MM.1S (cell line): ENCODE data around the gene CTDNEP1.
A peak's percentile ranks its signal among the peaks of the same experiment; 100 is the strongest.

Source experiments
- DNase-seq: peaks from one replicate; pipeline ENCODE4 v3.0.0-alpha.2; 2015
- H2AFZ ChIP-seq: fragments of 300-600 bp; sonication (generic); 2 replicates; pipeline ENCODE4 v1.6.0; 2016; ENCODE audit warnings: antibody characterized with exemption, low read length
- H3F3A ChIP-seq: fragments of 300-600 bp; sonication (generic); 2 replicates; pipeline ENCODE4 v1.6.1; 2016; ENCODE audit warnings: mild to moderate bottlenecking, antibody characterized with exemption, low read length, moderate library complexity, mixed read lengths; ENCODE audit not compliant: insufficient read depth
- H3K27ac ChIP-seq: fragments of 300-600 bp; sonication (generic); 2 replicates; pipeline ENCODE4 v1.5.1; 2016; ENCODE audit warnings: mild to moderate bottlenecking, low read length
- H3K27me3 ChIP-seq: fragments of 300-600 bp; sonication (generic); replicated peaks from 2 replicates; pipeline ENCODE4 v1.6.0; 2016; ENCODE audit warnings: low read length; ENCODE audit not compliant: insufficient read depth
- H3K36me3 ChIP-seq: fragments of 300-600 bp; sonication (generic); replicated peaks from 2 replicates; pipeline ENCODE4 v1.6.1; 2016; ENCODE audit warnings: mild to moderate bottlenecking, low read length, mixed read lengths; ENCODE audit not compliant: insufficient read depth
- H3K4me1 ChIP-seq: fragments of 300-600 bp; sonication (generic); 2 replicates; pipeline ENCODE4 v1.6.1; 2016; ENCODE audit warnings: low read length, mixed read lengths
- H3K4me2 ChIP-seq: fragments of 300-600 bp; sonication (generic); 2 replicates; pipeline ENCODE4 v1.6.0; 2016; ENCODE audit warnings: low read depth, low read length
- H3K4me3 ChIP-seq: fragments of 300-600 bp; sonication (generic); 2 replicates; pipeline ENCODE4 v1.5.1; 2016; ENCODE audit warnings: low read length, mixed read lengths
- H3K79me2 ChIP-seq: fragments of 300-600 bp; sonication (generic); 2 replicates; pipeline ENCODE4 v1.6.1; 2016; ENCODE audit warnings: mixed run types, low read length, mixed read lengths
- H3K9ac ChIP-seq: fragments of 300-600 bp; sonication (generic); 2 replicates; pipeline ENCODE4 v1.6.1; 2016; ENCODE audit warnings: low read length, mixed read lengths
- H3K9me2 ChIP-seq: fragments of 300-600 bp; sonication (generic); replicated peaks from 2 replicates; pipeline ENCODE4 v1.6.1; 2016; ENCODE audit warnings: mild to moderate bottlenecking, low read length, mixed read lengths; ENCODE audit not compliant: insufficient read depth
- H3K9me3 ChIP-seq: fragments of 300-600 bp; sonication (generic); replicated peaks from 2 replicates; pipeline ENCODE4 v1.6.1; 2016; ENCODE audit warnings: mild to moderate bottlenecking, low read length, mixed read lengths; ENCODE audit not compliant: insufficient read depth
- H4K20me1 ChIP-seq: fragments of 300-600 bp; sonication (generic); 2 replicates; pipeline ENCODE4 v1.6.1; 2016; ENCODE audit warnings: mild to moderate bottlenecking, low read length, moderate library complexity, mixed read lengths; ENCODE audit not compliant: insufficient read depth
- CTCF ChIP-seq: fragments of 300-600 bp; sonication (generic); IDR thresholded peaks from 2 replicates; pipeline ENCODE4 v1.5.1; 2016; ENCODE audit warnings: antibody characterized with exemption, low read length, mixed read lengths
- EZH2 ChIP-seq: fragments of 300-600 bp; sonication (generic); optimal IDR thresholded peaks from 2 replicates; pipeline ENCODE3; 2017; ENCODE audit warnings: low read depth, mild to moderate bottlenecking, antibody characterized with exemption, low read length, mixed read lengths
- EZH2phosphoT487 ChIP-seq: fragments of 300-600 bp; sonication (generic); IDR thresholded peaks from 2 replicates; pipeline ENCODE4 v1.6.1; 2018; ENCODE audit warnings: antibody characterized with exemption, low read length

CTDNEP1 gene

DNA sequence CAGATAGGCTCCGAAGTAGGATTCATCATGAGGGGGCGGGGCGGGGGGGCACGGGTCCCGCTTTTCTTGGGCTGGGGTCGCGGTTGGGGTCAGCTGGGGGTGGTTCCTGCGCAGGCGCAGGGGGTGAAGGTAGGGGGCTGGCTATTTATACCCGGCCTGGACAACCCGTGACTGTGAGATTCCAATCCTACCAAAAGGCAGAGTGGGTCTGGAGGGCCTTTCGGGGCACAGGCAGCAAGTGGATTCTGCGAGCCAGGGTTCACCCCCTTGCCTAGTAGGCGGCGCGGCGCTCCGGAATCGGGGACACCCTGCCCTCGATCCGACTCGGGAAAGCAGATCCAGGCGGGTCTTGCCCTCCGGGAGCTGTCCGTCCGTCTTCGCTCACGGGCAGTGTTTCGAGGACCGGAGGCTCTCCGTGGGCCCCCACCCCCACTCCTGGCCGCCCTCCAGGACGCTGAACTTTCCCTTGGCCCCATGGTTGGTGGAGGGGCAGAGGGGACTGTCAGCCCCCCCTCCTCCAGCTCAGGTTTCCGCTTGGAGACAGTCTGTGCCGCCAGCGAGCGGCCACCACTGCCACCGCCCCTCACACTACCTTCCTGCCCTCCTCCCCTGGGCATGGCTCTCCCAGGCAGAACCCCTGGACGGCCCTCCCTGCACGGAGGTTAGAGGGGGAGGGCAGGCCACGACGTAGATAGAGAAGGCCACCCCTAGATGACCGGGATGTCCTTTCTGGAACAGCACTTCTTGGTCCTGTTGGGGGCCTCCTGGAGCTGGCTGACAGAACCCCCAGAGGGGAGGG, 30.6 kb upstream of the CTDNEP1 start:
- peak overlapping the region; percentile 65 for H3K4me3 ChIP-seq
- H2AFZ ChIP-seq, result peak overlapping the region; percentile 85; the same call in 1 of the 2 replicates
- H3K9ac ChIP-seq, result no peak overlapping the region
- no peak for DNase-seq
- peaks cover 8% of the 10 kb centered on the region for H3F3A ChIP-seq
- no peak overlapping the region for H3K27ac ChIP-seq
- H4K20me1 ChIP-seq, result no peaks in the 10 kb centered on the region
- peak overlapping the region; percentile 97 for H3K4me2 ChIP-seq
- H3K27me3 ChIP-seq, result peaks cover 78% of the 10 kb centered on the region
- H3K9me2 ChIP-seq, result no peaks in the 10 kb centered on the region
- H3K79me2 ChIP-seq, result no peaks in the 10 kb centered on the region
- no peaks in the 10 kb centered on the region for H3K36me3 ChIP-seq
- TF ChIP-seq EZH2phosphoT487 (no peak), EZH2 (no peak), CTCF (no peak)
- no peaks in the 10 kb centered on the region for H3K9me3 ChIP-seq
- H3K4me1 ChIP-seq, result peaks cover 10% of the 10 kb centered on the region

DNA sequence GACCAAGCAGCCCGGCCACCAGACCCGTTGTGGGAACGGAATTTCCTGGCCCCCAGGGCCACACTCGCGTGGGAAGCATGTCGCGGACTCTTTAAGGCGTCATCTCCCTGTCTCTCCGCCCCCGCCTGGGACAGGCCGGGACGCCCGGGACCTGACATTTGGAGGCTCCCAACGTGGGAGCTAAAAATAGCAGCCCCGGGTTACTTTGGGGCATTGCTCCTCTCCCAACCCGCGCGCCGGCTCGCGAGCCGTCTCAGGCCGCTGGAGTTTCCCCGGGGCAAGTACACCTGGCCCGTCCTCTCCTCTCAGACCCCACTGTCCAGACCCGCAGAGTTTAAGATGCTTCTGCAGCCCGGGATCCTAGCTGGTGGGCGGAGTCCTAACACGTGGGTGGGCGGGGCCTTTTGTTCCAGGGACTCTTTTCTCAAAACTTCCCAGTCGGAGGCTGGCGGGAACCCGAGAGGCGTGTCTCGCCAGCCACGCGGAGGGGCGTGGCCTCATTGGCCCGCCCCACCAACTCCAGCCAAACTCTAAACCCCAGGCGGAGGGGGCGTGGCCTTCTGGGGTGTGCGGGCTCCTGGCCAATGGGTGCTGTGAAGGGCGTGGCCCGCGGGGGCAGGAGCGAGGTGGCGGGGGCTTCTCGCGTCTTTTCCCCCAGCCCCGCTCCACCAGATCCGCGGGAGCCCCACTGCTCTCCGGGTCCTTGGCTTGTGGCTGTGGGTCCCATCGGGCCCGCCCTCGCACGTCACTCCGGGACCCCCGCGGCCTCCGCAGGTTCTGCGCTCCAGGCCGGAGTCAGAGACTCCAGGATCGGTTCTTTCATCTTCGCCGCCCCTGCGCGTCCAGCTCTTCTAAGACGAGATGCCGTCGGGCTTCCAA, 29.8 kb upstream of the CTDNEP1 start, which contains the start of gene SLC2A4:
SLC2A4 (plus strand) TSS at position 645 of the 879 bp plus-strand sequence; CDS start at position 862, 217 bp downstream.
- no peaks in the 10 kb centered on the region for H3K9me3 ChIP-seq
- peaks cover 5% of the 10 kb centered on the region for H3K4me1 ChIP-seq
- H3K27ac ChIP-seq, result no peak within 1 kb of the TSS
- peaks cover 8% of the 10 kb centered on the region for H3F3A ChIP-seq
- peak within 1 kb of the TSS; percentile 85 for H2AFZ ChIP-seq
- peak within 1 kb of the TSS; percentile 97 for H3K4me2 ChIP-seq
- DNase-seq, result peak; percentile 95
- no peak for TF ChIP-seq EZH2phosphoT487
- no peak for TF ChIP-seq CTCF
- no peak for TF ChIP-seq EZH2
- no peaks in the 10 kb centered on the region for H4K20me1 ChIP-seq
- no peaks in the 10 kb centered on the region for H3K9me2 ChIP-seq
- H3K79me2 ChIP-seq, result no peaks in the 10 kb centered on the region
- peak within 1 kb of the TSS; percentile 65 for H3K4me3 ChIP-seq
- H3K9ac ChIP-seq, result peak within 1 kb of the TSS; percentile 13; the same call in 1 of the 2 replicates
- no peaks in the 10 kb centered on the region for H3K36me3 ChIP-seq
- H3K27me3 ChIP-seq, result peaks cover 76% of the 10 kb centered on the region

DNA sequence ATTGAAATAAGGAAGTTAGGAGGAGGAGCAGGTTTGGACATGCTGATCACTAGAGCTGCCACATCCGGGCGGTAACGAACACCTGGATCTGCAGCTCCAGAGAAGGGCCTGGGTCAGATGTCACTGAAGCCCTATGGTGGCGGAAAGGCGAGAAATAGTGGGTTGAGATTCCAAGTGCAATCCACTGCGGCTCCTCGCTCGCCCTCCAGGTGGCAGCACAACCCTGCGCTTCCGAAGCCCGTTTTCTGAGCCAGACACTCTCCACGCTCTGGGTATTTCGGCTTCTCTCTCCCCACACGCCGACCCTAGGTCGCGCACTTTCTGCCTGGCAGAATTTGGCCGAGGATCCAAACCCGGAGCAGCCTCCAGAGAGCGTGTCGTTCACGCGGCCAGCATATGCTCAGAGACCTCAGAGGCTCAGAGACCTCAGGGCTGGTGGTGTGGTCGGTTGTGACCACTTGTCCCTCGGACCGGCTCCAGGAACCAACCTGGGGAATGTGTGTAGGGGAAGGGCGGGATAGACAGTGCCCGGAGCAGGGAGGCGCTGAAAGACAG, 29.1 kb upstream of the CTDNEP1 start:
- Histone ChIP-seq H3K9me2 (no peaks in the 10 kb centered on the region), H4K20me1 (no peaks in the 10 kb centered on the region), H3K9ac (peak overlapping the region; percentile 13; the same call in 1 of the 2 replicates), H3K36me3 (no peaks in the 10 kb centered on the region), H3K4me2 (peak overlapping the region; percentile 97), H3F3A (peaks cover 8% of the 10 kb centered on the region), H3K9me3 (no peaks in the 10 kb centered on the region), H3K79me2 (no peaks in the 10 kb centered on the region), H3K4me1 (peaks cover 4% of the 10 kb centered on the region), H3K27me3 (peaks cover 76% of the 10 kb centered on the region), H3K4me3 (peak overlapping the region; percentile 65), H2AFZ (peak overlapping the region; percentile 85), H3K27ac (no peak overlapping the region)
- peak; percentile 86 for DNase-seq
- no peak for TF ChIP-seq EZH2phosphoT487
- peak; percentile 89 for TF ChIP-seq CTCF
- no peak for TF ChIP-seq EZH2
